22Rv1 (cell line): Measurements from ENCODE around the gene RBM10.

Source experiments
- H3K27ac ChIP-seq: fragments of 450-650 bp; 2 replicates; pipeline ENCODE4 v1.5.1; 2017
- ZFX ChIP-seq: fragments of 450-650 bp; IDR thresholded peaks from 2 replicates; pipeline ENCODE4 v1.6.1; 2017; ENCODE audit warnings: antibody characterized with exemption, borderline replicate concordance
- TF ChIP-seq, protein P1 (sequence below): fragments of 450-650 bp; IDR thresholded peaks from 2 replicates; pipeline ENCODE4 v1.5.1; 2017; ENCODE audit warnings: mild to moderate bottlenecking

The RBM10 gene

DNA sequence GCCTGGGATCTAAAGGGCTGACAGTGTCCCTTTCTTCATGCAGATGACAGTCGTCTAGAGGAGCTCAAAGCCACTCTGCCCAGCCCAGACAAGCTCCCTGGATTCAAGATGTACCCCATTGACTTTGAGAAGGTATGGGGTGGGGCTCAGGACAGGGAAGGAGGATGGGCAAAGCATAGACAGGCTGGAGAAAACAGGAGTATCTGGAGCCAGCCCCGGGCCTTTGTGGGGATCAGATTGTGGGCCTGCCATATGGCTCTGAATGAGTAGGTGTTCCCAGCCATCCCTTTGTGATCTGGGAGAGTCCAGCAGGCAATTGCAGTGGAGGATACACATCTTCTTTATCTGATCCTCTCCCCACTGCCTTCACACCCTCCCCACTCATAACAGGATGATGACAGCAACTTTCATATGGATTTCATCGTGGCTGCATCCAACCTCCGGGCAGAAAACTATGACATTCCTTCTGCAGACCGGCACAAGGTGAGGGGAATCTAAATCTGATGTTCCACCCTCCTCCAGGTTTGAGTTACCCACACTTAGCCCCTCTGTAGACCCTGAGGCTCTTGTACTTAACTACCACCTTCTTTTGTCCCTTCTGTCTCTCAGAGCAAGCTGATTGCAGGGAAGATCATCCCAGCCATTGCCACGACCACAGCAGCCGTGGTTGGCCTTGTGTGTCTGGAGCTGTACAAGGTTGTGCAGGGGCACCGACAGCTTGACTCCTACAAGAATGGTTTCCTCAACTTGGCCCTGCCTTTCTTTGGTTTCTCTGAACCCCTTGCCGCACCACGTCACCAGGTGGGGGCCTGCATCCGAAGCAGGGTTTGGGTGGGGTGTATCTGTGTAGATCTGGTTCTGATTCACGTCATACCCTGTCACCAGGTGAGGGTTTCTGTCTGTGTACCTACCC is 67.6 kb downstream of the RBM10 start:
- no peak overlapping the region for H3K27ac ChIP-seq

DNA sequence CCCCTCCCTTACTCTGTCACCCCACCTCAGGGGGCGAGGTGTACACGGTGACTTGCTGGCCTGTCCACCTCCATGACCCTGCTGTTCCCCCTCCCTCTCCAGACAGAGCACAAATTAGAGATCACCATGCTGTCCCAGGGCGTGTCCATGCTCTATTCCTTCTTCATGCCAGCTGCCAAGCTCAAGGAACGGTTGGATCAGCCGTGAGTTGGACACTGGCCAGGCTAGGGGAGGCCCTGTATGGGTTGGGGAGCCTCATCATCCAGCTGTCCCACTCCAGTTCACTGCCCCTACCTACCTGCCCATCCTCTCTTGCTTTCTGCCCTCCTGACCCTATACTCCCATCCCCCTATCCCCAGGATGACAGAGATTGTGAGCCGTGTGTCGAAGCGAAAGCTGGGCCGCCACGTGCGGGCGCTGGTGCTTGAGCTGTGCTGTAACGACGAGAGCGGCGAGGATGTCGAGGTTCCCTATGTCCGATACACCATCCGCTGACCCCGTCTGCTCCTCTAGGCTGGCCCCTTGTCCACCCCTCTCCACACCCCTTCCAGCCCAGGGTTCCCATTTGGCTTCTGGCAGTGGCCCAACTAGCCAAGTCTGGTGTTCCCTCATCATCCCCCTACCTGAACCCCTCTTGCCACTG is 69.5 kb downstream of the RBM10 start:
- H3K27ac ChIP-seq, result peak overlapping the region; percentile 88; the same call in 1 of the 2 replicates
- TF ChIP-seq, protein P1, sequence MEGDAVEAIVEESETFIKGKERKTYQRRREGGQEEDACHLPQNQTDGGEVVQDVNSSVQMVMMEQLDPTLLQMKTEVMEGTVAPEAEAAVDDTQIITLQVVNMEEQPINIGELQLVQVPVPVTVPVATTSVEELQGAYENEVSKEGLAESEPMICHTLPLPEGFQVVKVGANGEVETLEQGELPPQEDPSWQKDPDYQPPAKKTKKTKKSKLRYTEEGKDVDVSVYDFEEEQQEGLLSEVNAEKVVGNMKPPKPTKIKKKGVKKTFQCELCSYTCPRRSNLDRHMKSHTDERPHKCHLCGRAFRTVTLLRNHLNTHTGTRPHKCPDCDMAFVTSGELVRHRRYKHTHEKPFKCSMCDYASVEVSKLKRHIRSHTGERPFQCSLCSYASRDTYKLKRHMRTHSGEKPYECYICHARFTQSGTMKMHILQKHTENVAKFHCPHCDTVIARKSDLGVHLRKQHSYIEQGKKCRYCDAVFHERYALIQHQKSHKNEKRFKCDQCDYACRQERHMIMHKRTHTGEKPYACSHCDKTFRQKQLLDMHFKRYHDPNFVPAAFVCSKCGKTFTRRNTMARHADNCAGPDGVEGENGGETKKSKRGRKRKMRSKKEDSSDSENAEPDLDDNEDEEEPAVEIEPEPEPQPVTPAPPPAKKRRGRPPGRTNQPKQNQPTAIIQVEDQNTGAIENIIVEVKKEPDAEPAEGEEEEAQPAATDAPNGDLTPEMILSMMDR, result no peak
- TF ChIP-seq ZFX, result no peak

More for the DNA sequence above, 67.6 kb downstream of the RBM10 start:
- TF ChIP-seq, protein P1, result no peak
- no peak for TF ChIP-seq ZFX

DNA sequence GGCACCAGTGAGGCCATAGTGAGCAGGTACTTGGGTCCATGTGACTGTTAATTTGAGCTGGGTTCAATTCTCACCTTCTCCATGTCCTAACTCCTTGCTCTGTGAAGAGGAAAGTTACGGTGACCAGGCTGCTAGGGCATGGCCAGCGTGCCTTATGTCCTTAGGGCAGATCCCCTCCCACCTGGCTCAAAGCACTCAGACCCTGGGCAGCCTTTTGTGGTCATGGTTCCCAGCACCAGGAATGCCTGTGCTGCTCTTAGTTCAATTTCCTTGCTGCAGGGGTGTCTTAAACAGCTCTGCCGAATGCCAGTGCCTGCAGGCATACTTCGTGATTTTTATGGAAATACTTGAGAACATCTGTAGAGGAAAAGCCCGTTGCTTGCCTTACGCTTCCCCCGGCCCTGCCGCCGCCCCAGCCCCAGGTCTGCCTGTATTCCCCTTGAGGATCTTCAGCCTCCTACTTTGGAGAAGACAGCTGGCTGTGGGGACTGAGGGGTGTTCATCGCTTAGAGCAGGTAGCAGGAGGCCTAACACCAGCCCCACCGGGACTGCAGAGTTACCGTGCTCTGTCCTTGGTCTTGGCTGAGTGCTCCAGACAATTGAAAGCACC is 70.4 kb downstream of the RBM10 start:
- TF ChIP-seq, protein P1, result no peak
- no peak for TF ChIP-seq ZFX
- H3K27ac ChIP-seq, result peak overlapping the region; percentile 88

DNA sequence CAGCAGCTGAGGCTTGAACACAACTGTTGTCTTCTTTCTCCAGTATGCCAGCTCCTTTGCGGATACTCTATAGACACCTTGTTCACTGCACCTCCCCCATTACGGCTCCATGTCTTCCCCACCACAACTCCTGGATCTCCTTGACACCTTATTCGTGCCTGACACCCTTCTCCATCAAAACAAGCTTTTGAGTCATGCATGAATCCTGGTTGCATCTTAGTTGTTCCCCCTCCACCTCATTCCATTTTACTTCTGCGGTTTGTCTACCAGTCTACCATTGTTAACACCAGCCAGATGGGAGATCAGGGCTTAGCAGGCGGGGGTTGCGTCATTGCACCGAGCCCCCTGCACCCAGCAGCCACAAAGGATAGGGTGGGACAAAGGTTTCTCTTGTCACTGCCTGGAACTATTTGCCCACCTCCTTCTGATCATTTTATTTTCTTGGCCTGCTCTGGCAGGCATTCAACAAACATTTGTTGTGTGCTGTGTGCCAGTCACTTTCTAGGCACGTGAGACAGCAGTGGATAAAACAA is 71.4 kb downstream of the RBM10 start:
- peak overlapping the region; percentile 88 for H3K27ac ChIP-seq
- TF ChIP-seq ZFX, result no peak
- TF ChIP-seq, protein P1, result no peak

DNA sequence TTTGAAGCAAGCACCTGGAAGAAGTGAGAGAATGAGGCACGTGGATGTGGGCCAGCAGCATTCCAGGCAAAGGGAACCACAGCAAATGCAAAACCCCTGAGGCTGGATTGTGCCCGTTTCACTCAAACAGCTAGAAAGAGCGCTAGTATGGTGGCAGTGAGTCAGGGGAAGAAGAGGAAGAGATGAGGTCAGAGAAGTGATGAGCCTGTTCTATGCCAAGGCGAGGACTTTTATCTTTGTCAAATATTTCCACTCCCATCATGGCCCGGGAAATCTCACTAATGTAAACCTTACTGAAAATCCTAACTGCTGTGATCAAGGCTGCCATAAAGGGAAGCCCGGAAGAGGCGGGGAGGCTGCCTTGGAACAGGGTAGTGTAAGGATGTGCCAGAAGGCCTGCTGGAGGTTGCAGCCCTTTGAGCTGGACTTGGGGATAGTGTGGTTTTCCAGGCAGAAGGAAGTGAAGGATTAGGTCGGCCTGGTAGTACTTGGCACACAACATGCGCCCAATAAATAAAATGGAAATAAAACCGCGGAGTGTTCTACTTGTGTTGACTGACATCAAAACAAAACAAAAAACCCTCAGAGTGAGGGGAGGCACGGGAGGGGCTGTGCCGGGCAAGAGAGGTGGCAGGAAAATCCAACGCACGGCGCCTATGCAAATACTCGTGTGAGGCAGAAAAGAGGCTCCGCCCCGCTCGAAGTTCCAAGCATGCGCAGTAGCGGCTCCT is 72.3 kb downstream of the RBM10 start:
- peak overlapping the region; percentile 88 for H3K27ac ChIP-seq
- no peak for TF ChIP-seq ZFX
- TF ChIP-seq, protein P1, result no peak

DNA sequence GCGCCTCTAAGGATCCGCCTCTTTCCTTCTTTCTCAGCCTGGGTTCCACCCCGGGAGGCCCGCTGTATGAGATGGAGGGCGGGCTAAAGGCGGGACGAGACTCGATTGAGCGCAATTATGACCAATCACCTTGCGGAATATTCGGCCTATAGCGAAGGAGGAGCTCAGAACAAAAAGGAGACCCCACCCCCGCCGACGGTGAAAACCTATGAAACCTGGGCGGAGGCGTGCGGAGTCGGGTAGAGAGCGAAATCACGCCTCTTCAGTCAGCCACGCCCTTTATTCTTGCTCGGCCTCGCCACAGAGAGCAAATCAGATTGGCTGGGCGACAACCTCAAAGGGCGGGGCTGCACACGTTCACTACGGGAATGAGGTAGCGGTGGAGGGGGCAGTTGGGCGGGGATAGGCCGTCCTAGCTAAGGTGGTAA is 72.8 kb downstream of the RBM10 start:
- TF ChIP-seq ZFX, result no peak
- TF ChIP-seq, protein P1, result no peak
- H3K27ac ChIP-seq, result peak overlapping the region; percentile 88
